ENCODE data around the gene DNAJC10. TPM values are rescaled to one million over a fixed set of nuclear protein-coding genes. Genes with fewer than 3 reads are reported as not detected.

The DNAJC10 gene
- total and polyA plus RNA-seq, 2 donors (not counting 3 experiments of a cell fraction or from before 2014, with no cell fraction given) = 45.1 to 201 TPM

- TF ChIP-seq EZH2 (IDR thresholded peaks at IDR 0.05; ENCODE audit: borderline replicate concordance, low read depth, low read length, severe bottlenecking) (no peak), MYC (IDR thresholded peaks at IDR 0.05; ENCODE audit: low read depth, low read length) (no peak), POLR2AphosphoS5 (IDR thresholded peaks at IDR 0.05; ENCODE audit: insufficient read depth, low read depth, low read length) (no peak), GATA2 (IDR thresholded peaks at IDR 0.05; ENCODE audit: insufficient read depth, insufficient read length, low read depth, low read length) (no peak), JUN (IDR thresholded peaks at IDR 0.05; ENCODE audit: borderline replicate concordance, insufficient read depth, insufficient read length, low read depth) (no peak), MAX (IDR thresholded peaks at IDR 0.05; ENCODE audit: insufficient read depth, insufficient read length) (no peak), FOS (IDR thresholded peaks at IDR 0.05; ENCODE audit: borderline replicate concordance, insufficient read depth, low read length) (no peak), POLR2A (IDR thresholded peaks at IDR 0.05; ENCODE audit: low read depth, low read length) (no peak), CTCF (IDR thresholded peaks at IDR 0.05; ENCODE audit: extremely low read depth in 1 of 2, insufficient read depth in 1 of 2, low read depth in 1 of 2, low read length in 2 of 2) (no peak)
- H3K9ac ChIP-seq (replicated peaks; ENCODE audit: extremely low read depth, insufficient read depth, low read length) = no peak overlapping the region
- DNase-seq (ENCODE audit: low read depth, low spot score) (no peak), FAIRE-seq (no peak)
- no peaks in the 10 kb centered on the region for H3K4me1 ChIP-seq (ENCODE audit: control insufficient read depth, extremely low read depth, insufficient read depth, low read length)
- H4K20me1 ChIP-seq (replicated peaks; ENCODE audit: control insufficient read depth, extremely low read depth, insufficient read depth, low read length) = no peaks in the 10 kb centered on the region
- H3K79me2 ChIP-seq (ENCODE audit: control insufficient read depth, insufficient read depth, low read length) = peaks cover 4% of the 10 kb centered on the region
- ChIA-PET POLR2A (no interaction called here), CTCF (interaction anchor here (1.2 to 2.0 kb wide), 2 partner anchors 33 to 64 kb away, joined by 3 to 8 read pairs; no protein-coding TSS in a partner anchor)
- no peak overlapping the region for H2AFZ ChIP-seq (ENCODE audit: low read depth, low read length)
- BruUV-seq (replicated peaks) = no TSS peak
- no peak overlapping the region for H3K4me3 ChIP-seq (replicated peaks in 1 of 3; ENCODE audit: insufficient read depth in 1 of 3, low read depth in 1 of 3, low read length in 3 of 3)
- H3K36me3 ChIP-seq (ENCODE audit: control insufficient read depth in 2 of 2, extremely low read depth in 1 of 2, insufficient read depth in 2 of 2, low read length in 2 of 2) = peaks cover 7 to 16% of the 10 kb centered on the region in 2 experiments
- H3K9me3 ChIP-seq (replicated peaks; ENCODE audit: control insufficient read depth, insufficient read depth, low read length) = no peaks in the 10 kb centered on the region
- H3K4me2 ChIP-seq (ENCODE audit: insufficient read depth, low read length) = no peak overlapping the region
- intact Hi-C loops (cut with micrococcal nuclease) (no loop called here), dilution Hi-C loops (cut with MboI; ENCODE audit: extremely low pct_ligation_motif_present, low sequenced_read_pairs) (no loop called here)
- no peaks in the 10 kb centered on the region for H3K27me3 ChIP-seq (ENCODE audit: control insufficient read depth in 2 of 2, insufficient read depth in 2 of 2, low read length in 2 of 2)
- no peak overlapping the region for H3K27ac ChIP-seq (ENCODE audit: insufficient read depth, low read depth, low read length)
- no peaks in the 10 kb centered on the region for H3K9me1 ChIP-seq (replicated peaks; ENCODE audit: control insufficient read depth, extremely low read depth, insufficient read depth, low read length)
These were observed 14.4 kb downstream of the DNAJC10 start for GRCh38 chr2:182730486-182730885.
